CD4-positive, alpha-beta memory T cell (primary cell): ENCODE measurements around the gene CCIN. TPM values are rescaled to one million over a fixed set of nuclear protein-coding genes. Genes with fewer than 3 reads are reported as not detected.

ENCODE experiments used
- CTCF ChIA-PET: fragments of 350-600 bp; sonication (Branson Sonifier 250); formaldehyde crosslinking; loops from one replicate; lab custom pipeline; 2021; ENCODE audit warnings: inconsistent platforms; ENCODE audit not compliant: partially characterized antibody; lab: Charles Lee
- POLR2A ChIA-PET: fragments of 350-600 bp; sonication (Branson Sonifier 250); formaldehyde crosslinking; loops from one replicate; lab custom pipeline; 2021; ENCODE audit not compliant: partially characterized antibody; lab: Charles Lee
- DNase-seq, 5 donors: peaks; one replicate each; pipeline versions ENCODE4 v3.0.0 to v3.0.0-alpha.2; 2020 to 2022; ENCODE audit warnings: mixed read lengths in 1 of 5
- H3K27ac ChIP-seq: one replicate; pipeline ENCODE4 v1.7.0; 2013; ENCODE audit warnings: low read depth, low read length
- H3K27me3 ChIP-seq: 2 replicates; pipeline ENCODE4 v1.7.0; 2013; ENCODE audit warnings: mild to moderate bottlenecking, low read length, moderate library complexity; ENCODE audit not compliant: insufficient read depth
- H3K36me3 ChIP-seq: 2 replicates; pipeline ENCODE4 v1.7.0; 2013; ENCODE audit warnings: mild to moderate bottlenecking, low read length, moderate library complexity; ENCODE audit not compliant: insufficient read depth
- H3K4me1 ChIP-seq: 2 replicates; pipeline ENCODE4 v1.7.0; 2013; ENCODE audit warnings: mild to moderate bottlenecking, low read length, moderate library complexity; ENCODE audit not compliant: insufficient read depth
- H3K4me3 ChIP-seq, 2 donors: one replicate each; pipeline ENCODE4 v1.7.0; 2013; ENCODE audit warnings: low read length in 2 of 2, mild to moderate bottlenecking in 1 of 2
- H3K9me3 ChIP-seq, 2 donors: one replicate each; pipeline ENCODE4 v1.7.0; 2013; ENCODE audit warnings: low read length in 2 of 2, control low read depth in 1 of 2; ENCODE audit not compliant: control insufficient read depth in 1 of 2
- H3K27ac Mint-ChIP-seq, 7 donors: one replicate each; pipeline ENCODE4 v1.8.0; 2020 to 2021; ENCODE audit warnings: mixed read lengths in 7 of 7, mild to moderate bottlenecking in 6 of 7, inconsistent platforms in 3 of 7, moderate library complexity in 3 of 7
- H3K27me3 Mint-ChIP-seq, 2 donors: one replicate each; pipeline ENCODE4 v1.8.0; 2020 to 2021; ENCODE audit warnings: mixed read lengths in 2 of 2
- H3K36me3 Mint-ChIP-seq, 2 donors: one replicate each; pipeline ENCODE4 v1.8.0; 2020 to 2021; ENCODE audit warnings: mixed read lengths in 2 of 2, inconsistent platforms in 1 of 2, mild to moderate bottlenecking in 1 of 2
- H3K4me1 Mint-ChIP-seq, 4 donors: one replicate each; pipeline ENCODE4 v1.8.0; 2020 to 2021; ENCODE audit warnings: mixed read lengths in 4 of 4, mild to moderate bottlenecking in 1 of 4
- H3K4me3 Mint-ChIP-seq, 8 donors: one replicate each; pipeline ENCODE4 v1.8.0; 2020 to 2021; ENCODE audit warnings: mixed read lengths in 8 of 8, mild to moderate bottlenecking in 7 of 8, moderate library complexity in 6 of 8, inconsistent platforms in 3 of 8
- H3K9me3 Mint-ChIP-seq, 8 donors: one replicate each; pipeline ENCODE4 v1.8.0; 2020 to 2021; ENCODE audit warnings: mixed read lengths in 8 of 8, mild to moderate bottlenecking in 5 of 8, inconsistent platforms in 3 of 8, moderate library complexity in 1 of 8
- intact Hi-C: fragments of 100-400 bp; cut with micrococcal nuclease; formaldehyde crosslinking; loops from one replicate; pipeline ENCODE4 v1.15.1; 2023
- polyA plus RNA-seq, 2 donors: library from polyadenylated mRNA; unstranded; fragments of 300-500 nt; fragmentation: Illumina TruSeq; gene quantifications; one replicate each; pipeline ENCODE4 v1.2.3, GENCODE V29; 2021
- total RNA-seq, 2 experiments: library from RNA; stranded (reverse); gene quantifications; one replicate each; pipeline ENCODE4 v1.2.3, GENCODE V29; 2021

Gene CCIN
- total and polyA plus RNA-seq, 4 experiments from 2014 or later = not detected

GRCh38 chr9:36138901-36139300 lies 30.3 kb upstream of the CCIN start:
- intact Hi-C loops = no loop called here
- H3K36me3 Mint-ChIP-seq = peaks cover 5 to 26% of the 10 kb centered on the region in 2 donors
- H3K4me3 ChIP-seq = peak overlapping the region in 1 of 2 donors; percentile 2
- CTCF ChIA-PET = interaction anchor here (1.3 to 9.9 kb wide), 3 partner anchors 10 to 36 kb away, joined by 6 to 100 read pairs (median 7); no protein-coding TSS in a partner anchor
- H3K9me3 ChIP-seq = no peaks in the 10 kb centered on the region
- H3K27me3 Mint-ChIP-seq = no peaks in the 10 kb centered on the region
- POLR2A ChIA-PET = interaction anchor here (0.7 to 9.3 kb wide), 2 partner anchors 10 to 21 kb away, joined by 3 to 159 read pairs; no protein-coding TSS in a partner anchor
- H3K36me3 ChIP-seq = no peaks in the 10 kb centered on the region
- peak overlapping the region; percentile 89 to 97 (median 93) for H3K27ac Mint-ChIP-seq
- no peaks in the 10 kb centered on the region for H3K27me3 ChIP-seq
- no peak for DNase-seq
- H3K27ac ChIP-seq = peak overlapping the region; percentile 50
- H3K4me1 ChIP-seq = peaks cover 79% of the 10 kb centered on the region
- H3K4me1 Mint-ChIP-seq = peaks cover 54 to 81% (median 72%) of the 10 kb centered on the region in 4 donors
- peak overlapping the region; percentile 13 to 97 (median 95) for H3K4me3 Mint-ChIP-seq
- no peaks in the 10 kb centered on the region for H3K9me3 Mint-ChIP-seq

GRCh38 chr9:36140086-36141084 lies 28.8 kb upstream of the CCIN start:
- Mint-ChIP-seq H3K36me3 (peaks cover 12 to 40% of the 10 kb centered on the region in 2 donors), H3K9me3 (peaks cover 0 to 3% (median 2%) of the 10 kb centered on the region in 8 donors), H3K4me3 (peak overlapping the region; percentile 52 to 97 (median 94)), H3K4me1 (peaks cover 69 to 93% (median 86%) of the 10 kb centered on the region in 4 donors), H3K27me3 (no peaks in the 10 kb centered on the region), H3K27ac (peak overlapping the region; percentile 89 to 97 (median 92))
- H3K27me3 ChIP-seq = no peaks in the 10 kb centered on the region
- ChIA-PET POLR2A (interaction anchor here (0.5 to 9.3 kb wide), 6 partner anchors 8 to 1067 kb away, joined by 3 to 159 read pairs (median 4); partner anchors contain the start of gene CLTA), CTCF (interaction anchor here (0.7 to 9.9 kb wide), 7 partner anchors 9 to 38 kb away, joined by 3 to 100 read pairs (median 5); partner anchors contain the start of gene CCIN)
- peak; percentile 50 to 64 (median 55) for DNase-seq
- peaks cover 93% of the 10 kb centered on the region for H3K4me1 ChIP-seq
- peak overlapping the region; percentile 50 for H3K27ac ChIP-seq
- intact Hi-C loops = loop anchor here (1.0 kb wide), 1 partner anchor 10 kb away; no protein-coding TSS in a partner anchor
- no peaks in the 10 kb centered on the region for H3K9me3 ChIP-seq
- no peaks in the 10 kb centered on the region for H3K36me3 ChIP-seq
- peak overlapping the region in 1 of 2 donors; percentile 21 for H3K4me3 ChIP-seq

- peaks cover 94% of the 10 kb centered on the region for H3K4me1 ChIP-seq
- POLR2A ChIA-PET = interaction anchor here (0.6 to 9.3 kb wide), 5 partner anchors 7 to 50 kb away, joined by 3 to 159 read pairs (median 3); partner anchors contain the start of gene CLTA
- intact Hi-C loops = no loop called here
Measured at GRCh38 chr9:36141288-36141687, 27.9 kb upstream of the CCIN start.

GRCh38 chr9:36141761-36142160 lies 27.4 kb upstream of the CCIN start:
- ChIA-PET POLR2A (interaction anchor here (0.6 to 9.3 kb wide), 5 partner anchors 7 to 39 kb away, joined by 3 to 159 read pairs (median 11); no protein-coding TSS in a partner anchor), CTCF (interaction anchor here (1.0 to 9.9 kb wide), 6 partner anchors 9 to 133 kb away, joined by 4 to 100 read pairs (median 4); partner anchors contain the start of gene CCIN)
- H3K9me3 ChIP-seq = peaks cover 0 to 7% of the 10 kb centered on the region in 2 donors
- H3K9me3 Mint-ChIP-seq = peaks cover 0 to 13% (median 8%) of the 10 kb centered on the region in 8 donors
- peak overlapping the region; percentile 36 to 97 (median 92) for H3K4me3 Mint-ChIP-seq
- no peaks in the 10 kb centered on the region for H3K36me3 ChIP-seq
- H3K27ac Mint-ChIP-seq = peak overlapping the region; percentile 78 to 98 (median 95)
- peaks cover 77 to 99% (median 94%) of the 10 kb centered on the region in 4 donors for H3K4me1 Mint-ChIP-seq
- no peaks in the 10 kb centered on the region for H3K27me3 Mint-ChIP-seq
- no peak for DNase-seq
- peak overlapping the region; percentile 73 for H3K27ac ChIP-seq
- H3K4me3 ChIP-seq = peak overlapping the region in 1 of 2 donors; percentile 58
- H3K4me1 ChIP-seq = peaks cover 99% of the 10 kb centered on the region
- peaks cover 23 to 51% of the 10 kb centered on the region in 2 donors for H3K36me3 Mint-ChIP-seq
- intact Hi-C loops = no loop called here
- H3K27me3 ChIP-seq = no peaks in the 10 kb centered on the region

More at GRCh38 chr9:36141288-36141687, 27.9 kb upstream of the CCIN start:
- Mint-ChIP-seq H3K36me3 (peaks cover 21 to 49% of the 10 kb centered on the region in 2 donors), H3K4me3 (peak overlapping the region; percentile 36 to 97 (median 83)), H3K9me3 (peaks cover 0 to 11% (median 8%) of the 10 kb centered on the region in 8 donors), H3K27me3 (no peaks in the 10 kb centered on the region), H3K4me1 (peaks cover 75 to 94% (median 91%) of the 10 kb centered on the region in 4 donors), H3K27ac (peak overlapping the region; percentile 89 to 97 (median 92))
- peaks cover 0 to 7% of the 10 kb centered on the region in 2 donors for H3K9me3 ChIP-seq
- no peaks in the 10 kb centered on the region for H3K36me3 ChIP-seq
- no peak overlapping the region for H3K4me3 ChIP-seq
- CTCF ChIA-PET = interaction anchor here (1.0 to 9.9 kb wide), 4 partner anchors 10 to 39 kb away, joined by 4 to 100 read pairs (median 4); partner anchors contain the start of gene CCIN
- DNase-seq = no peak
- H3K27ac ChIP-seq = peak overlapping the region; percentile 73
- no peaks in the 10 kb centered on the region for H3K27me3 ChIP-seq

GRCh38 chr9:36142510-36143244 lies 26.5 kb upstream of the CCIN start:
- POLR2A ChIA-PET = interaction anchor here (0.6 to 9.3 kb wide), 4 partner anchors 6 to 48 kb away, joined by 3 to 159 read pairs (median 24); no protein-coding TSS in a partner anchor
- peaks cover 100% of the 10 kb centered on the region for H3K4me1 ChIP-seq
- intact Hi-C loops = no loop called here

GRCh38 chr9:36143245-36143641 lies 25.9 kb upstream of the CCIN start:
- Histone ChIP-seq H3K4me1 (peaks cover 100% of the 10 kb centered on the region), H3K9me3 (peaks cover 0 to 7% of the 10 kb centered on the region in 2 donors), H3K4me3 (peak overlapping the region; percentile 50 to 58), H3K36me3 (no peaks in the 10 kb centered on the region), H3K27me3 (no peaks in the 10 kb centered on the region), H3K27ac (peak overlapping the region; percentile 73)
- Mint-ChIP-seq H3K4me1 (peaks cover 79 to 100% (median 96%) of the 10 kb centered on the region in 4 donors), H3K9me3 (peaks cover 0 to 13% (median 8%) of the 10 kb centered on the region in 8 donors), H3K4me3 (peak overlapping the region; percentile 88 to 97 (median 92)), H3K36me3 (peaks cover 34 to 53% of the 10 kb centered on the region in 2 donors), H3K27ac (peak overlapping the region; percentile 95 to 100 (median 98)), H3K27me3 (no peaks in the 10 kb centered on the region)
- POLR2A ChIA-PET = interaction anchor here (1.9 to 9.3 kb wide), 5 partner anchors 5 to 47 kb away, joined by 6 to 159 read pairs (median 16); partner anchors contain the start of gene CLTA
- CTCF ChIA-PET = interaction anchor here (1.7 to 9.9 kb wide), 5 partner anchors 8 to 47 kb away, joined by 5 to 100 read pairs (median 9); partner anchors contain the start of gene CLTA
- no peak for DNase-seq
- intact Hi-C loops = no loop called here

More at GRCh38 chr9:36142510-36143244, 26.5 kb upstream of the CCIN start:
- Histone ChIP-seq H3K27me3 (no peaks in the 10 kb centered on the region), H3K4me3 (peak overlapping the region; percentile 50 to 58), H3K36me3 (no peaks in the 10 kb centered on the region), H3K9me3 (peaks cover 0 to 7% of the 10 kb centered on the region in 2 donors), H3K27ac (peak overlapping the region; percentile 73)
- peaks cover 32 to 52% of the 10 kb centered on the region in 2 donors for H3K36me3 Mint-ChIP-seq
- CTCF ChIA-PET = interaction anchor here (1.2 to 9.9 kb wide), 6 partner anchors 8 to 134 kb away, joined by 4 to 100 read pairs (median 8); partner anchors contain the start of gene CLTA
- H3K27ac Mint-ChIP-seq = peak overlapping the region; percentile 95 to 100 (median 98)
- no peak for DNase-seq
- H3K4me3 Mint-ChIP-seq = peak overlapping the region; percentile 88 to 97 (median 92)
- H3K9me3 Mint-ChIP-seq = peaks cover 0 to 13% (median 8%) of the 10 kb centered on the region in 8 donors
- H3K4me1 Mint-ChIP-seq = peaks cover 80 to 100% (median 97%) of the 10 kb centered on the region in 4 donors
- no peaks in the 10 kb centered on the region for H3K27me3 Mint-ChIP-seq
